Measurements from ENCODE around the gene USP48. TPM values are rescaled to one million over a fixed set of nuclear protein-coding genes. Genes with fewer than 3 reads are reported as not detected.

The USP48 gene
- total and polyA plus RNA-seq, 2 of the 13 experiments (the other 11 are each of a cell fraction or from before 2014, with no cell fraction given): 30.4 to 30.7 TPM

GRCh38 chr1:21661886-21662285 is 121.1 kb downstream of the USP48 start (continued):
- TF ChIP-seq ZBTB25 (CRISPR knock-in tag; IDR thresholded peaks at IDR 0.05) (no peak), SAP130 (CRISPR knock-in tag; IDR thresholded peaks at IDR 0.05; ENCODE audit: low read depth) (no peak), ZNF598 (CRISPR knock-in tag; IDR thresholded peaks at IDR 0.05; ENCODE audit: borderline replicate concordance) (no peak), GABPA (IDR thresholded peaks at IDR 0.05; ENCODE audit: low read depth, low read length) (no peak), GABPA (CRISPR knock-in tag; IDR thresholded peaks at IDR 0.05; ENCODE audit: low read depth) (no peak), POLR2AphosphoS2 (IDR thresholded peaks at IDR 0.05; ENCODE audit: low read depth, low read length) (no peak)

- TF ChIP-seq SSRP1 (CRISPR knock-in tag; IDR thresholded peaks at IDR 0.05) (no peak), ZKSCAN1 (IDR thresholded peaks at IDR 0.05; ENCODE audit: low read length) (0 out of 2 replicates have a peak, but pooled peaks have one; percentile 51), ELF1 (CRISPR knock-in tag; IDR thresholded peaks at IDR 0.05) (no peak), ZNF432 (CRISPR knock-in tag; IDR thresholded peaks at IDR 0.05; ENCODE audit: borderline replicate concordance) (0 out of 2 replicates have a peak, but pooled peaks have one; percentile 7)
- WGBS (ENCODE audit: low lambda C conversion rate): 79% methylated on average over 4 of the region's 4 CpGs
- in situ Hi-C loops (cut with HindIII; ENCODE audit: extremely low pct_ligation_motif_present, low pct_unique_long_range_greater_than_20kb) (loop anchor here (5.0 kb wide), 1 partner anchor 148 kb away; no protein-coding TSS in a partner anchor), intact Hi-C loops (cut with micrococcal nuclease; ENCODE audit: unreplicated experiment) (loop anchor here (2.0 kb wide), 1 partner anchor 65 kb away; no protein-coding TSS in a partner anchor)
- FAIRE-seq (no peak), ATAC-seq (peak; percentile 18), DNase-seq (ENCODE audit: low spot score) (no peak)
- no peak overlapping the region for H3K9ac ChIP-seq (ENCODE audit: insufficient read depth, low read depth, low read length)
- 0 out of 5 replicates have a peak, but pooled peaks cover 0 to 3% of the 10 kb centered on the region in 2 experiments for H3K36me3 ChIP-seq (replicated peaks in 1 of 2; ENCODE audit: control insufficient read depth in 1 of 2, insufficient read depth in 2 of 2, low read length in 2 of 2)
- H4K20me1 ChIP-seq (ENCODE audit: insufficient read depth, low read length): peaks cover 50% of the 10 kb centered on the region
- no peak overlapping the region for H2AFZ ChIP-seq (ENCODE audit: low read length)
- CTCF ChIA-PET (ENCODE audit: low intra/inter-chr PET ratio, low total read pairs): interaction anchor here (1.5 kb wide), 1 partner anchor 152 kb away, joined by 6 read pairs; no protein-coding TSS in a partner anchor
- H3K4me3 ChIP-seq (replicated peaks in 1 of 3; ENCODE audit: insufficient read depth in 1 of 3, low read depth in 2 of 3, low read length in 3 of 3): peak overlapping the region in 1 of 3 experiments; percentile 61; a peak in 1 of 6 replicates
- no peaks in the 10 kb centered on the region for H3K27me3 ChIP-seq (ENCODE audit: control insufficient read depth in 1 of 2, insufficient read depth in 2 of 2, low read length in 2 of 2)
- no peaks in the 10 kb centered on the region for H3K9me3 ChIP-seq (ENCODE audit: low read length)
- H3K79me2 ChIP-seq (ENCODE audit: insufficient read depth, low read length): no peaks in the 10 kb centered on the region
- no peak overlapping the region for H3K27ac ChIP-seq (ENCODE audit: extremely low read length, insufficient read depth, low read length)
- no TSS peak for BruUV-seq (replicated peaks)
- peak overlapping the region; percentile 56; the same call in 1 of the 2 replicates for H3K4me2 ChIP-seq (ENCODE audit: low read depth, low read length)
- POLR2A ChIA-PET: interaction anchor here (1.7 kb wide), 1 partner anchor 10 kb away, joined by 5 read pairs; the partner anchor contains the start of gene RAP1GAP
- peaks cover 27% of the 10 kb centered on the region for H3K4me1 ChIP-seq (ENCODE audit: insufficient read depth, low read length)
Observed at GRCh38 chr1:21659924-21660326, 123.0 kb downstream of the USP48 start.
